Upper lobe of right lung (tissue), 1 donor: Measurements from ENCODE around the gene MOB1A. TPM values are rescaled to one million over a fixed set of nuclear protein-coding genes. Genes with fewer than 3 reads are reported as not detected.
A peak's percentile ranks its signal among the peaks of the same experiment; 100 is the strongest.

Source experiments
- ATAC-seq: fragments of 200-7000 bp; cut with Tn5 transposase; one replicate; pipeline ENCODE4 v1.9.1; 2020; ENCODE audit warnings: mild to moderate bottlenecking, moderate library complexity
- DNase-seq: peaks from one replicate; pipeline ENCODE4 v3.0.0-alpha.2; 2020
- H3K27ac ChIP-seq: fragments of 200-600 bp; one replicate; pipeline ENCODE4 v1.8.0; 2022
- H3K27me3 ChIP-seq: fragments of 200-600 bp; one replicate; pipeline ENCODE4 v1.8.0; 2022; ENCODE audit warnings: mild to moderate bottlenecking
- H3K36me3 ChIP-seq: fragments of 200-600 bp; one replicate; pipeline ENCODE4 v1.8.0; 2022
- H3K4me1 ChIP-seq: fragments of 200-600 bp; one replicate; pipeline ENCODE4 v1.8.0; 2022
- H3K4me3 ChIP-seq: fragments of 200-600 bp; one replicate; pipeline ENCODE4 v1.8.0; 2022; ENCODE audit warnings: mild to moderate bottlenecking
- H3K9me3 ChIP-seq: fragments of 200-600 bp; one replicate; pipeline ENCODE4 v1.8.0; 2022
- CTCF ChIP-seq: fragments of 200-600 bp; IDR thresholded peaks from one replicate; pipeline ENCODE4 v1.8.0; 2022; ENCODE audit warnings: antibody characterized with exemption
- intact Hi-C: fragments of 100-400 bp; cut with DNase I; formaldehyde crosslinking; loops from one replicate; pipeline ENCODE4 v1.11.0; 2022
- long read RNA-seq: library from polyadenylated mRNA; unstranded; transcript quantifications from one replicate; pipeline ENCODE4 v2.0.0, GENCODE V29; 2021
- total RNA-seq: library from RNA; stranded (reverse); fragmentation: NEBNext Ultra II Directional; extraction: Animal tissue kit (Norgen Biotek cat#: 25700); gene quantifications from one replicate; pipeline ENCODE4 v1.2.1, GENCODE V29; 2021
- donor health status: DM: no; HTN: yes; CAD: no; lungs with severe emphysema.

Gene MOB1A
- 120 TPM for total RNA-seq
- long read RNA-seq, full-length matches to known transcripts, result 79 of 133 reads
- long read RNA-seq, partial matches to known transcripts, result 19 of 133 reads
- long read RNA-seq, other reads (novel, unspliced or antisense), result 35 of 133 reads

GRCh38 chr2:74178211-74179062 is at the start of gene MOB1A:
MOB1A (minus strand) TSS chr2:74178879; CDS start chr2:74178674, 205 bp downstream.
- H3K36me3 ChIP-seq, result no peaks in the 10 kb centered on the region
- H3K27me3 ChIP-seq, result no peaks in the 10 kb centered on the region
- no peaks in the 10 kb centered on the region for H3K9me3 ChIP-seq
- peaks cover 30% of the 10 kb centered on the region for H3K4me1 ChIP-seq
- ATAC-seq (peak; percentile 98), DNase-seq (peak; percentile 99)
- H3K4me3 ChIP-seq, result peak within 1 kb of the TSS; percentile 79
- peak within 1 kb of the TSS; percentile 92 for H3K27ac ChIP-seq
- intact Hi-C loops, result no loop called here
- no peak for TF ChIP-seq CTCF

GRCh38 chr2:74227646-74228045 is 49.0 kb upstream of the MOB1A start:
- Histone ChIP-seq H3K9me3 (no peaks in the 10 kb centered on the region), H3K27ac (no peak overlapping the region), H3K27me3 (no peaks in the 10 kb centered on the region), H3K36me3 (no peaks in the 10 kb centered on the region), H3K4me1 (no peaks in the 10 kb centered on the region), H3K4me3 (no peak overlapping the region)
- no peak for TF ChIP-seq CTCF
- DNase-seq, result no peak
- intact Hi-C loops, result no loop called here
- no peak for ATAC-seq

GRCh38 chr2:74226648-74227213 is 48.1 kb upstream of the MOB1A start:
- Histone ChIP-seq H3K4me1 (no peaks in the 10 kb centered on the region), H3K27me3 (no peaks in the 10 kb centered on the region), H3K27ac (no peak overlapping the region), H3K36me3 (no peaks in the 10 kb centered on the region), H3K9me3 (no peaks in the 10 kb centered on the region), H3K4me3 (no peak overlapping the region)
- no peak for DNase-seq
- intact Hi-C loops, result no loop called here
- no peak for ATAC-seq
- no peak for TF ChIP-seq CTCF

GRCh38 chr2:74225698-74226459 is 47.2 kb upstream of the MOB1A start:
- H3K4me3 ChIP-seq, result no peak overlapping the region
- no peaks in the 10 kb centered on the region for H3K27me3 ChIP-seq
- no peak overlapping the region for H3K27ac ChIP-seq
- DNase-seq (no peak), ATAC-seq (no peak)
- intact Hi-C loops, result no loop called here
- no peaks in the 10 kb centered on the region for H3K36me3 ChIP-seq
- no peaks in the 10 kb centered on the region for H3K9me3 ChIP-seq
- TF ChIP-seq CTCF, result no peak
- H3K4me1 ChIP-seq, result no peaks in the 10 kb centered on the region

- intact Hi-C loops, result no loop called here
- Histone ChIP-seq H3K4me1 (no peaks in the 10 kb centered on the region), H3K4me3 (no peak overlapping the region), H3K36me3 (no peaks in the 10 kb centered on the region), H3K9me3 (no peaks in the 10 kb centered on the region), H3K27me3 (no peaks in the 10 kb centered on the region), H3K27ac (no peak overlapping the region)
- DNase-seq (no peak), ATAC-seq (no peak)
- TF ChIP-seq CTCF, result no peak
These were observed 45.5 kb upstream of the MOB1A start for GRCh38 chr2:74223941-74224770.
